AG04450 (cell line): ENCODE results near the gene ITGAL. TPM values are rescaled to one million over a fixed set of nuclear protein-coding genes. Genes with fewer than 3 reads are reported as not detected.

ENCODE experiments used
- CTCF ChIA-PET: fragments of 300-600, 350-600 bp; formaldehyde crosslinking; extraction: SDS; loops from one replicate; lab custom pipeline; 2022; ENCODE audit warnings: antibody characterized with exemption, inconsistent platforms; lab: Charles Lee
- POLR2A ChIA-PET: fragments of 350-600 bp; formaldehyde crosslinking; extraction: SDS; loops from one replicate; lab custom pipeline; 2021; ENCODE audit warnings: antibody characterized with exemption, inconsistent platforms; lab: Yijun Ruan, JAX
- DNase-seq: peaks from one replicate; pipeline ENCODE4 v3.0.0-alpha.2; 2011; ENCODE audit warnings: low read depth, low spot score
- H3K27ac ChIP-seq: one replicate; pipeline ENCODE4 v1.5.1; 2012; ENCODE audit warnings: low read depth, low read length, control low read depth
- H3K27me3 ChIP-seq: one replicate; pipeline ENCODE4 v1.6.0; 2012; ENCODE audit warnings: low read length; ENCODE audit not compliant: control insufficient read depth, insufficient read depth
- H3K4me3 ChIP-seq: 2 replicates; pipeline ENCODE4 v1.5.1; 2011; ENCODE audit warnings: mild to moderate bottlenecking, low read depth, low read length, control low read depth
- H3K9me3 ChIP-seq: 2 replicates; pipeline ENCODE4 v1.5.1; 2012; ENCODE audit warnings: low read length; ENCODE audit not compliant: control insufficient read depth, insufficient read depth
- CTCF ChIP-seq: IDR thresholded peaks from 2 replicates; pipeline ENCODE4 v1.5.1; 2011; ENCODE audit warnings: low read depth, low read length, control low read depth, inconsistent platforms
- polyA plus RNA-seq: library from polyadenylated mRNA; depleted of rRNA; stranded (reverse); fragments of >200 nt; gene quantifications from 2 replicates; pipeline ENCODE4 v1.2.3, GENCODE V29; 2011

The ITGAL gene
- polyA plus RNA-seq, 1 experiment, result not detected

- POLR2A ChIA-PET, result no interaction called here
- H3K27me3 ChIP-seq, result no peaks in the 10 kb centered on the region
- no peak for DNase-seq
- CTCF ChIA-PET, result no interaction called here
- TF ChIP-seq CTCF, result no peak
- peak overlapping the region; percentile 81 for H3K4me3 ChIP-seq
- no peaks in the 10 kb centered on the region; the same call in 1 of the 2 replicates for H3K9me3 ChIP-seq
- H3K27ac ChIP-seq, result no peak overlapping the region
These were observed 53.2 kb downstream of the ITGAL start for GRCh38 chr16:30525844-30526136.

DNA sequence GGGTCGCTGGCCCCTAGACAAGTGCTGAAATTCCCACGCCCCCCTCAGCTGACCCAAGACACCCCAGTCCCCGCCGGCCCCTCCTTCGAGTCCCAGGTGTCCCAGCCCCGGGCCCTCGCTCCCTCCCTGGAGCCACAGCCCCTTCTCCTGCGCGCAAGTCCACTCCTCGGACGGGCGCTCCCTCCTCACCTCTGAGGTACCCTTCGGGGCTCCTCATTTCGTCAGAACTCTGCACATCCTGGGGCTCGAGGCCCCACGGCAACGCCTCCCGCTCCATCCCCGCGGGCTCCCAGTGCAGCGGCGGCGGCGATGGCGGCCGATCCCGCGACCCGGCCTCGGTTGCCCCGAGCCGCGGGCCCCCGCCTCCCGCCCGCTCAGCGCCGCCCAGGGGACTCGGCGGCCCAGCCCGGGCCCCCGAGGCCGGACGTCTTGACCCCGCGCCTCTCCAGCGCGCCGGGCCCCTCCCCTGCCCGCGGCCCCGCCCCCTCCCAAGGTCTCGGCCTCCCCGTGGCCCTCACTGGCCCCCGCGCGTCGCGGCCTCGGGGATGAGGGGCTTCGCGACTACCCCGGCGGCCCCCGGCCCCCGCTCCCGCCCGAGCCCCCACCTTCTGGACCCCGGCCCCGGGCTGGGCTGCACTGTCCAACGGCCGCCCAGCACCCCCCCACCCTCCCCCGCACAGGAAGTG lies 53.7 kb downstream of the ITGAL start, which contains the start of gene ZNF768:
ZNF768 (minus strand) TSS at position 430 of the 686 bp plus-strand sequence; CDS start at position 277, 153 bp downstream.
- Histone ChIP-seq H3K27me3 (no peaks in the 10 kb centered on the region), H3K4me3 (peak within 1 kb of the TSS; percentile 81), H3K27ac (peak within 1 kb of the TSS; percentile 65), H3K9me3 (no peaks in the 10 kb centered on the region; the same call in 1 of the 2 replicates)
- ChIA-PET POLR2A (interaction anchor here (1.1 to 1.8 kb wide), 3 partner anchors 9 to 96 kb away, joined by 3 to 5 read pairs (median 5); partner anchors contain the start of genes DCTPP1 and ZNF764), CTCF (interaction anchor here (0.6 kb wide), 1 partner anchor 416 kb away, joined by 3 read pairs; no protein-coding TSS in a partner anchor)
- no peak for TF ChIP-seq CTCF
- no peak for DNase-seq

DNA sequence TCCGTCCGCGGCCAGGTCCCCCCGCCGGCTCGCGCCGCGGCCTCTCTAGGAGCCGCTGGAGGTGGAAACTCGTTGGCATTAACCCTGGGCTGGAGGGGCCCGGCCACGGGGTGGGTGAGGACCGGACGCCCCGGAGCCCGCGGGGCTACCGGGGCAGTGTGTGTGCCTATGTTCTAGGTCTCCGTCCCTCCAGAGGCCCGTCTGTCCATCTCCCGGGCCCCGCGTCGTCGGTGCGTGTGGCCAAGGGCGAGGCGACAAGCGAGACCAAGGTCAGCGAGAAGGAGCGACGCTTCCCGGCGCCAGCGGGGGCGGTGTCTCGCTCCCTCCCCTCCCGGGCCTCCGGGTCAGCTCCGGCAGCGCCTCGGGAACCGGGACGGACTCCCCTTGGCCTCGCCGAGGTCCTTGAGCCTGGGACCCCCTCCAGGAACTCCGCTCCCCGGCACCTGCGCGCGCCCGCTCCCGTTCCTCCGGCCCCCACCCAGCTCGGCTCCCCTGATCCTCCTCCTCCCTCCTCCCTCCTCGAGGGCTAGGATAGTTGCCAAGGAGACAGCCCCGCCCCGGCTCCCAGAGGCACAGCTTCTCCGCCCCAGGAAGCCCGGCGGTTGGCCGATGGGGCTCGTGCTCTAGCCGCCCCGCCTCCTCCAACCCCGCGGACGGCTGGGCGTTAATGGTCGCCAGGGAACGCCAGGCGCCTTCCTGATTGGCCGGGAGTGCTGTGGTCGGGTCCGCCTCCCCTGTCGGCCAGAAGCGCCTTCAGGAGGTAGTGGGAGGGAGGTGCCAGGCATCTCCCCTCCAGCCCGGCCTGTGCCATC lies 54.5 kb downstream of the ITGAL start:
- peak; percentile 19; the same call in 1 of the 2 replicates for TF ChIP-seq CTCF

GRCh38 chr16:30527635-30528178 lies 55.2 kb downstream of the ITGAL start:
- peak overlapping the region; percentile 48 for H3K4me3 ChIP-seq
- TF ChIP-seq CTCF, result no peak
- ChIA-PET POLR2A (interaction anchor here (0.6 to 1.8 kb wide), 7 partner anchors 8 to 131 kb away, joined by 3 to 6 read pairs (median 5); partner anchors contain the start of genes DCTPP1, FBRS, ZNF688 and ZNF764), CTCF (interaction anchor here (1.8 kb wide), 1 partner anchor 71 kb away, joined by 4 read pairs; no protein-coding TSS in a partner anchor)
- H3K9me3 ChIP-seq, result no peaks in the 10 kb centered on the region; the same call in 1 of the 2 replicates
- DNase-seq, result no peak
- H3K27me3 ChIP-seq, result no peaks in the 10 kb centered on the region
- H3K27ac ChIP-seq, result no peak overlapping the region

More for the DNA sequence above, 54.5 kb downstream of the ITGAL start:
- H3K9me3 ChIP-seq, result no peaks in the 10 kb centered on the region; the same call in 1 of the 2 replicates
- peak overlapping the region; percentile 81 for H3K4me3 ChIP-seq
- POLR2A ChIA-PET, result interaction anchor here (0.6 to 1.8 kb wide), 7 partner anchors 9 to 131 kb away, joined by 3 to 6 read pairs (median 5); partner anchors contain the start of genes DCTPP1, FBRS, ZNF688 and ZNF764
- peak; percentile 91 for DNase-seq
- H3K27me3 ChIP-seq, result no peaks in the 10 kb centered on the region
- peak overlapping the region; percentile 65 for H3K27ac ChIP-seq
- CTCF ChIA-PET, result interaction anchor here (0.6 kb wide), 1 partner anchor 415 kb away, joined by 3 read pairs; no protein-coding TSS in a partner anchor
